Ovary (tissue), 3 donors: ENCODE measurements around the gene NT5DC4.

Experiments
- POLR2A ChIP-seq: fragments of 450-650 bp; IDR thresholded peaks from one replicate; pipeline ENCODE4 v1.6.1; 2017; ENCODE audit warnings: antibody characterized with exemption, mild to moderate bottlenecking, moderate library complexity
- TF ChIP-seq, protein P1 (sequence below), 3 donors: fragments of 450-650 bp in 2 of 3; fragments of 200-600 bp in 1 of 3; IDR thresholded peaks; one replicate each; pipeline versions ENCODE4 v1.5.1 to v1.8.0; 2016 to 2022; ENCODE audit warnings: antibody characterized with exemption in 3 of 3, mild to moderate bottlenecking in 1 of 3
- donor health status: DM: no; HTN: no; CAD: no.

DNA sequence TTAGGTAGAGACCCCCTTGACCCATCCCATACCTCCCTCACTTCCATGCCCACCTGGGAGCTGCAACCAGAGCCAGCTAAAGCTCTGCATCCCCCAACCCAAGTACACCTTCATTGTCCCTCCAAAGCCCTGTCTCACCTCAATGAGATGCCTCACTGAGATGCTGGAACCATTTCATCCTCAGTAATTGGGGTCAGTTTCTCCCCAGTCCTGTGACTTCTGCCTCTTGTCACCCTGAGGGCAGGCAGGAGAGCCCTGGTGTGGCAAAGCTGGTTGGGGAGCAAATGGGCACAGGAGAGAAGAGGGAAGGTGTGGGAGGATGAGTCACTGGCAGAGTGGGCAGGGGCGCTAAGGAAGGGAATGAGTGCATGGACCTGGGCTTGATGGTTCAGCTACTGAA, 27.9 kb upstream of the NT5DC4 start:
- TF ChIP-seq, protein P1, sequence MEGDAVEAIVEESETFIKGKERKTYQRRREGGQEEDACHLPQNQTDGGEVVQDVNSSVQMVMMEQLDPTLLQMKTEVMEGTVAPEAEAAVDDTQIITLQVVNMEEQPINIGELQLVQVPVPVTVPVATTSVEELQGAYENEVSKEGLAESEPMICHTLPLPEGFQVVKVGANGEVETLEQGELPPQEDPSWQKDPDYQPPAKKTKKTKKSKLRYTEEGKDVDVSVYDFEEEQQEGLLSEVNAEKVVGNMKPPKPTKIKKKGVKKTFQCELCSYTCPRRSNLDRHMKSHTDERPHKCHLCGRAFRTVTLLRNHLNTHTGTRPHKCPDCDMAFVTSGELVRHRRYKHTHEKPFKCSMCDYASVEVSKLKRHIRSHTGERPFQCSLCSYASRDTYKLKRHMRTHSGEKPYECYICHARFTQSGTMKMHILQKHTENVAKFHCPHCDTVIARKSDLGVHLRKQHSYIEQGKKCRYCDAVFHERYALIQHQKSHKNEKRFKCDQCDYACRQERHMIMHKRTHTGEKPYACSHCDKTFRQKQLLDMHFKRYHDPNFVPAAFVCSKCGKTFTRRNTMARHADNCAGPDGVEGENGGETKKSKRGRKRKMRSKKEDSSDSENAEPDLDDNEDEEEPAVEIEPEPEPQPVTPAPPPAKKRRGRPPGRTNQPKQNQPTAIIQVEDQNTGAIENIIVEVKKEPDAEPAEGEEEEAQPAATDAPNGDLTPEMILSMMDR (IDR thresholded peaks at IDR 0.05), result no peak
- TF ChIP-seq POLR2A, result no peak
